OCI-LY1 (cell line): ENCODE measurements around the gene SUSD6.

ENCODE experiments used
- H2AFZ ChIP-seq: fragments of 200-600 bp; sonication (generic), shearing (Covaris generic); 2 replicates; pipeline ENCODE4 v1.6.0; 2014; ENCODE audit warnings: antibody characterized with exemption, mild to moderate bottlenecking, low read length
- H3F3A ChIP-seq: fragments of 200-600 bp; sonication (generic), shearing (Covaris generic); 2 replicates; pipeline ENCODE4 v1.6.0; 2014; ENCODE audit warnings: mild to moderate bottlenecking, antibody characterized with exemption, low read length, moderate library complexity; ENCODE audit not compliant: insufficient read depth
- H3K27ac ChIP-seq: fragments of 200-600 bp; sonication (generic); 2 replicates; pipeline ENCODE4 v1.5.1; 2014; ENCODE audit warnings: low read length, mixed run types, mild to moderate bottlenecking, low read depth; ENCODE audit not compliant: poor library complexity, severe bottlenecking
- H3K27me3 ChIP-seq: fragments of 200-600 bp; sonication (generic); 2 replicates; pipeline ENCODE4 v1.6.0; 2014; ENCODE audit warnings: antibody characterized with exemption, mild to moderate bottlenecking, low read length, moderate library complexity; ENCODE audit not compliant: insufficient read depth
- H3K36me3 ChIP-seq: fragments of 200-600 bp; sonication (generic); 2 replicates; pipeline ENCODE4 v1.6.1; 2014; ENCODE audit warnings: mild to moderate bottlenecking, antibody characterized with exemption, low read length, moderate library complexity, mixed read lengths; ENCODE audit not compliant: insufficient read depth
- H3K4me1 ChIP-seq: fragments of 200-600 bp; sonication (generic); 2 replicates; pipeline ENCODE4 v1.5.1; 2014; ENCODE audit warnings: mild to moderate bottlenecking, low read length, moderate library complexity; ENCODE audit not compliant: insufficient read depth, severe bottlenecking
- H3K4me2 ChIP-seq: fragments of 200-600 bp; sonication (generic), shearing (Covaris generic); 2 replicates; pipeline ENCODE4 v1.6.1; 2014; ENCODE audit warnings: low read length
- H3K4me3 ChIP-seq: fragments of 200-600 bp; sonication (generic); 2 replicates; pipeline ENCODE4 v1.5.1; 2014; ENCODE audit warnings: low read length, low read depth, mild to moderate bottlenecking, mixed read lengths; ENCODE audit not compliant: poor library complexity, severe bottlenecking
- H3K79me2 ChIP-seq: fragments of 200-600 bp; shearing (Covaris generic); 2 replicates; pipeline ENCODE4 v1.6.1; 2016; ENCODE audit warnings: mixed run types, low read length, mixed read lengths; ENCODE audit not compliant: insufficient read depth
- H3K9ac ChIP-seq: fragments of 200-600 bp; sonication (generic), shearing (Covaris generic); 2 replicates; pipeline ENCODE4 v1.6.1; 2014; ENCODE audit warnings: mild to moderate bottlenecking, low read length, mixed read lengths
- H3K9me2 ChIP-seq: fragments of 200-600 bp; sonication (generic), shearing (Covaris generic); 2 replicates; pipeline ENCODE4 v1.6.1; 2014; ENCODE audit warnings: low read depth, mild to moderate bottlenecking, low read length, mixed read lengths
- H3K9me3 ChIP-seq: fragments of 200-600 bp; shearing (Covaris generic); 2 replicates; pipeline ENCODE4 v1.6.1; 2014; ENCODE audit warnings: low read length, mixed read lengths
- H4K20me1 ChIP-seq: fragments of 200-600 bp; sonication (generic), shearing (Covaris generic); 2 replicates; pipeline ENCODE4 v1.6.0; 2016; ENCODE audit warnings: mild to moderate bottlenecking, low read length; ENCODE audit not compliant: insufficient read depth
- EZH2 ChIP-seq: fragments of 200-600 bp; sonication (generic), shearing (Covaris generic); IDR thresholded peaks from 2 replicates; pipeline ENCODE4 v1.8.0; 2017; ENCODE audit warnings: borderline replicate concordance, mixed run types, mild to moderate bottlenecking, antibody characterized with exemption, low read length, moderate library complexity, mixed read lengths
- TF ChIP-seq, protein P1 (sequence below): fragments of 200-600 bp; sonication (generic), shearing (Covaris generic); IDR thresholded peaks from 2 replicates; pipeline ENCODE4 v1.5.1; 2017; ENCODE audit warnings: mild to moderate bottlenecking, antibody characterized with exemption, low read length, moderate library complexity, mixed read lengths

Gene SUSD6

DNA sequence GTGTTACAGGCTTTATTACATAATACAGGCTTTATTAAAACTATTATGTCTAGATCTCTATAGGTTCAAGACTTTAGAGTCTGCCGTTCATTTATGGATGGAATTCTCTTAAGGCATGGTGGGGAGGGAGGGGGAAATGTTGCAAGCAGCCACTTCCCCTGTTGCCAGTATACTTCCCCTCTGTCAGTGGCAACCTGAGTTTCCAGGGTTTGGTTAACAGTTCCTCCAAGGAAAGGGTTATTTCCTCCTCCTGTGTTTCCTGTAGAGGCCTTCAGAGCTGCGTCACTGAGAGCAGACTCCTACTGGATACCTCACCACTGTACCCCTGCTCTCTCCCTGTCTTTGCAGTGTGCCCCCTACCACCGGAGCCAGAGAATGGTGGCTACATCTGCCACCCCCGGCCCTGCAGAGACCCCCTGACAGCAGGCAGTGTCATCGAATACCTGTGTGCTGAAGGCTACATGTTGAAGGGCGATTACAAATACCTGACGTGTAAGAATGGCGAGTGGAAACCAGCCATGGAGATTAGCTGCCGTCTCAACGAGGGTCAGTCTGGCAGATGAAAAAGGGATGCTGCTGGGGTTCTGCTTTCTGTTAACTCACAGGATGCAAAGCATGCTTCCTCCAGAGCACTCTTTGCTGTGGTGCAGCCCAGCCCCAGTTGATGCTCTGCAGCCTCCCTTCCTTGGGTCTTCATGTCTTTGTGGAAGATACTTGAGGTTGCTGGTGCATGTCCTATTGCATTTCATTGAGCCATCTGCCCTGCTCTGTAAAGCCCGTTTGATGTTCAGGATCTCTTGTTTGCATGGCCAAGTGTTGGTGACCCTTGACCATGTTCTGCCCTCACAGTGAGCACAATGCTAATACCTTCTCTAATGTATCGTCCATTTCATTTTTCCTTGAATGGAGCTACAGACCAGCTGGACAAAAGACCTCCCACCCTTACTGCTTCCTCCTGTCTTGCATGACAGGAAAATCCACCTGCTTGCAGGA lies 91.9 kb downstream of the SUSD6 start:
- Histone ChIP-seq H3K79me2 (peaks cover 20% of the 10 kb centered on the region), H3K9me3 (no peaks in the 10 kb centered on the region), H3K36me3 (peaks cover 47% of the 10 kb centered on the region), H3K27me3 (no peaks in the 10 kb centered on the region), H3K27ac (peak overlapping the region; percentile 67), H3K4me2 (no peak overlapping the region), H2AFZ (no peak overlapping the region), H3K9ac (no peak overlapping the region), H3K4me1 (peaks cover 50% of the 10 kb centered on the region), H4K20me1 (no peaks in the 10 kb centered on the region), H3K4me3 (no peak overlapping the region), H3F3A (no peaks in the 10 kb centered on the region), H3K9me2 (no peaks in the 10 kb centered on the region)
- no peak for TF ChIP-seq EZH2
- TF ChIP-seq, protein P1, sequence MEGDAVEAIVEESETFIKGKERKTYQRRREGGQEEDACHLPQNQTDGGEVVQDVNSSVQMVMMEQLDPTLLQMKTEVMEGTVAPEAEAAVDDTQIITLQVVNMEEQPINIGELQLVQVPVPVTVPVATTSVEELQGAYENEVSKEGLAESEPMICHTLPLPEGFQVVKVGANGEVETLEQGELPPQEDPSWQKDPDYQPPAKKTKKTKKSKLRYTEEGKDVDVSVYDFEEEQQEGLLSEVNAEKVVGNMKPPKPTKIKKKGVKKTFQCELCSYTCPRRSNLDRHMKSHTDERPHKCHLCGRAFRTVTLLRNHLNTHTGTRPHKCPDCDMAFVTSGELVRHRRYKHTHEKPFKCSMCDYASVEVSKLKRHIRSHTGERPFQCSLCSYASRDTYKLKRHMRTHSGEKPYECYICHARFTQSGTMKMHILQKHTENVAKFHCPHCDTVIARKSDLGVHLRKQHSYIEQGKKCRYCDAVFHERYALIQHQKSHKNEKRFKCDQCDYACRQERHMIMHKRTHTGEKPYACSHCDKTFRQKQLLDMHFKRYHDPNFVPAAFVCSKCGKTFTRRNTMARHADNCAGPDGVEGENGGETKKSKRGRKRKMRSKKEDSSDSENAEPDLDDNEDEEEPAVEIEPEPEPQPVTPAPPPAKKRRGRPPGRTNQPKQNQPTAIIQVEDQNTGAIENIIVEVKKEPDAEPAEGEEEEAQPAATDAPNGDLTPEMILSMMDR = no peak

GRCh38 chr14:69704319-69704718 lies 92.9 kb downstream of the SUSD6 start:
- H3K9me3 ChIP-seq = no peaks in the 10 kb centered on the region
- H3K27ac ChIP-seq = no peak overlapping the region
- no peaks in the 10 kb centered on the region for H4K20me1 ChIP-seq
- peaks cover 57% of the 10 kb centered on the region for H3K36me3 ChIP-seq
- no peaks in the 10 kb centered on the region for H3F3A ChIP-seq
- no peaks in the 10 kb centered on the region for H3K9me2 ChIP-seq
- no peak overlapping the region for H3K4me3 ChIP-seq
- H2AFZ ChIP-seq = no peak overlapping the region
- H3K9ac ChIP-seq = no peak overlapping the region
- peaks cover 11% of the 10 kb centered on the region for H3K79me2 ChIP-seq
- no peak overlapping the region for H3K4me2 ChIP-seq
- H3K4me1 ChIP-seq = peaks cover 53% of the 10 kb centered on the region
- TF ChIP-seq, protein P1 = no peak
- TF ChIP-seq EZH2 = no peak
- H3K27me3 ChIP-seq = no peaks in the 10 kb centered on the region

DNA sequence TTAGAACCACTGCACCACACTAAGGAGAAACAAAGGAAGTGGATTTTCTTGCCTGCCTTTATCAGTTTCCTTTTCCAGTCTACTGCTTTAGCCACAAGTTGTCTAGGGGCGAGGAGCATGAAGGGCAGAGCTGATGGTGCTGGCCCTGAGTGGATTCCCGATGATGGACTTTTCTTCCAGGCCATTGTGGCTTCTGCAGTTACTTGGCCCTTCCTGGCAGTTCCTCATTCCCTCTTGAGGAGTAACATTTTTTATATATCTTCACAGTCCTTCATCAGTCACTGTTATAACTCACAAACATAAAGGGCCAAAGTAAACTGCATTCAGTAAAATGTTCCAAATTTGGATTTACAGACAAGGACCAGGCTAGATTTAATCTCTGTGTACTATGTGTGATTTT lies 94.3 kb downstream of the SUSD6 start:
- no peak overlapping the region for H3K9ac ChIP-seq
- H3K36me3 ChIP-seq = peaks cover 71% of the 10 kb centered on the region
- no peak overlapping the region for H3K27ac ChIP-seq
- H4K20me1 ChIP-seq = no peaks in the 10 kb centered on the region
- no peak overlapping the region for H3K4me2 ChIP-seq
- H3K9me3 ChIP-seq = no peaks in the 10 kb centered on the region
- H3K27me3 ChIP-seq = no peaks in the 10 kb centered on the region
- H3K79me2 ChIP-seq = no peaks in the 10 kb centered on the region
- H3F3A ChIP-seq = no peaks in the 10 kb centered on the region
- H3K9me2 ChIP-seq = no peaks in the 10 kb centered on the region
- peaks cover 39% of the 10 kb centered on the region for H3K4me1 ChIP-seq
- no peak overlapping the region for H3K4me3 ChIP-seq
- no peak for TF ChIP-seq EZH2
- TF ChIP-seq, protein P1 = no peak
- no peak overlapping the region for H2AFZ ChIP-seq
